GM21381 (cell line): ENCODE measurements around the gene TSPAN3.

Experiments used
- ATAC-seq: cut with Tn5 transposase; IDR thresholded peaks from one replicate; pipeline ENCODE4 v1.9.1; 2021; ENCODE audit warnings: mild to moderate bottlenecking, moderate library complexity; ENCODE audit not compliant: unreplicated experiment

The TSPAN3 gene

GRCh38 chr15:77025083-77025901 lies 45.6 kb downstream of the TSPAN3 start:
- no peak for ATAC-seq

DNA sequence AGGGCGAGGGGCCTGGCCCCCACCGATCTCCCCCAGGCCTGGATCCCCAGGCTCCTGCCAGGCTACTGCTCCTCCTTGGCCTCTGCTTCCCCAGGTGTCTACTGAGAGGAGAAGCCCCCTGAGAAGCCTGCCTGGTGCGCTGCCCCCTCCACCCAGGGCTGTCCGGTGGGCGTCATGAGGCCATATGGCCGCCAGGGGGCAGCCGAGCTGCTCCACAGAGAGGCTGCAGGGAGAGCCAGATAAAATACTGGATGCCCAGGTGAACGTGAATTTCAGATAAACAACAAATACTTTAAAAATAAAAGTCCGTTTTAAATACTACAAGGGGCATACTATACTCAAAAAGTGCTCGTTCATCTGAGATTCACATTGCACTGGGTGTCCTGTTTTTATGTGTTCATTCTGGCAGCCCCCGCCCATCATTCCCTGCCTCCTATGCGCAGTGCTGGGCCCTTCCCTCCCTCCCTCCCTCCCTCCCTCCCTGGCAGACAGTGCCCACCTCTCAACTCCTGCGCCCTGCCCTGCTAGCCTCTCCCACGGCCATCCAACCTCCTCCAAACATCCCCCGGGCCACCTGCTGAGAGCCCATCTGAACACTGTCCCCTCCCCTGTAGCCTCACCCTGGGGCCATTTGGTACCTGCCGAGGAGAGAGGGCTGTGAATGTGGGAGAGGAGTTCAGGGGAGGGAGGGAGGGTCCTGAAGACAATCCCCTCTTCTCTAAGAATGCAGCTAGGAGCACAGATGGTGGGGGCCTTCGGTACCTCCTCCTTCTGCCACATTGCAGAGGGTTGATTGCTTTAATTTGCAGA lies 46.4 kb downstream of the TSPAN3 start:
- ATAC-seq, result no peak

DNA sequence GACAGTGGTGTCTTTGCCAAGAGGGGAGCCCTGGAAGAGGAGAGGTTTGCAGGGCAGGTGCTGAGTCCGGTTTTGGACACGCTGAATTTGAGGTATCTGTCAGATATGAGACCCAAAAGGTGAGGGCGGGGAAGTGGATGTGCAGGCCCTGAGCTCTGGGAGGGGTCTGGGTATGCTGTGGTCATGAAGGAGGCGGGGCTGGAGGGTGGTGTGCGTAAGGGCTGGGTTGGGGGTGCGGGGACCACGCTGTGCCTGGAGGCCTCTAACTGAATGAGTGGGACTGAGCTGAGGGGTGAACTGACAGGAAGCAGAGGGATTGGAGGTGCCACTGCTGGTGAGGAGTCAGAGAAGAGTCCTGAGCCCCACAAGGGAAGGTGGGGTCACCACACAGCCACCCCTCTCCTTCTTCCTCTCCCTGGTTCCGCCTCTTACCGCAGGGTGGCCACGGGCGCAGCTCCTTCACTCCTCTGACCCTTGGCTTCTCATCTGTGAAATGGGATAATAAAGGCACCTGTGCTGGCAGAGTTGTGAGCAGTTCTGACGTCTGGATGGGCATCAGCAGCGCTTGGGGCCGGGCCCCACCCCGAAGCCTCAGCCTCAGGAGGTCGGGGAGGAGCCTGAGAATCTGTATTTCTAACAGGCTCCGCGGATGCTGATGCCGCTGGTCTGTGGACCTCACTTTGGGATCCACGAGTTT lies 47.2 kb downstream of the TSPAN3 start:
- ATAC-seq, result no peak

GRCh38 chr15:77022646-77023575 lies 48.0 kb downstream of the TSPAN3 start:
- no peak for ATAC-seq

DNA sequence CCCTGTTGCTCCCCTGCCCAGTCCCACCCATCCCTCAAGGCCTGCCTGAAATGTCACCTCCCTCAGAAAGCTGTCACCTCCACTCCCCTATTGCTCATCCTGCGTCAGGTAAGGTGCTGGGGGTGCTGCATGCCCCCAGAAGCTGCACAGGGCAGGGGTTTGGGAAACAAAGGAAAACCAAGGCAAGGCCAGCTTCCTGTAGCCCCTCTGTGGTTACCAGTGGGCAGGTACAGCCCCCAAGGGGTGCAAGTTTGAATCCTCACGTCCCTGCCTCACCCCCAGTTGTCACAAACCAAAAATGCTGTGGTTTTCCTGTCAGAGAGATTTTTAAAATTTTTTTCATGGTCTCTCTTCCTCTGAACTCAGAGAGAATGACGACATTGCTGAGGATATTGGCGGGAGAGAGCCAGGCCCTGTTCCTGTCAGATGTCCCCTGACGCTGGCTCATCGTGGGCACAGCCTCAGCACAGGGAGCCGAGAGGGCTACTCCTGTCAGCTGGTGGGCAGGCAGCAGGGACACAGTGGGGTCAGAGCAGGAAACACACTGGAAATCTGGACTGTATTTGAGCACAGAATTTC lies 49.0 kb downstream of the TSPAN3 start:
- ATAC-seq, result no peak

DNA sequence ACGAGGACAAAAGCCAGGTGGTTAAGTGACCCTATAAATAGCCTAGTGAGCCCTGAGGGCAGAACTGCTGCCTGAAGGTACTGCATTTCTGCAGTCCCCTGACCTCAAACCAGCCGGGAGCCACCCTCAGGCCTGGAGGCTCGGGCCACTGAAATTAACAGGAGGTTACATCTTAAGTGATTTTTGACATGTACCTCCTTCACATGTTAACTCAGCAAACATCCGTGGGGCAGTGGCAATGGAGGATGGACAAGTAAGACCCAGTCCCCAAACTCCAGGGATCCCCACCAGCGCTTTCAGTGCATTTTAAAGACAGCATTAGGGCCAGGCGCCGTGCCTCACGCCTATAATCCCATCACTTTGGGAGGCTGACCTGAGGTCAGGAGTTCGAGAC lies 49.8 kb downstream of the TSPAN3 start:
- no peak for ATAC-seq

DNA sequence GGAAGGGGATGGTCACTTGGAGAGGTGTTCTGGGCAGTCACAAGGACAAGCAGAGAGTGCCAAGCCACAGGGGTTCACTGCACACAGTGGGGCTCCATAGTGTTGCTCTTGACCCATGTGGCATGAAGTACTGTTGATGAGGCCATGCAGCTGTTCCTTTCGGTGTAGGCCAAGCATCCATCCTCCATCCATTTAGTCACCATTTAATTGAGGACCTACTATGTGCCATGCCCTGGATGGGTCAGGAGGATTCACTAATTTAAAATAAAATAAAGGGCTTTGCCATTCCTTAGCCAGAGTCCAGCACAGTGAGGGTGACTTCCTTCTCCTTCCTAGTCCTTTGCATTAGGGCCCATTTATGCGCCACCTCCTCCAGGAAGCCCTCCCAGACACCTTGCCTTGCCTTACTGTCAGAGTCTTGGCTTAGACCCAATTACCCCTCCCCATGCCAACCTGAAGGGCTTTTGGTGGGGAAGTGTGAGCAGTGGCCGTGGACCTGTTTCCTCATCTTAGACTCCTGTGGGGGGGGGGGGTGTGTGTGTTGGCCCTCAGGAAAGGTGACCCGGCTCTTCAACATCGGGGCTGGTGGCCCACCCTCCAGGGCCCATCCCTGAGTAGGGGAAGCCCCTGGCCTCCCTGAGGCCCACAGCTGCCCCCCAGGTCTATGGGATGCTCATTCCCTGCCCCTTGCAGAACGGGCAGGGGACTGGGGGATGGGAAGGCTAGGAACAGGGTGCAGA lies 50.4 kb downstream of the TSPAN3 start:
- ATAC-seq, result no peak

- no peak for ATAC-seq
Measured at GRCh38 chr15:77019521-77020331, 51.2 kb downstream of the TSPAN3 start.

DNA sequence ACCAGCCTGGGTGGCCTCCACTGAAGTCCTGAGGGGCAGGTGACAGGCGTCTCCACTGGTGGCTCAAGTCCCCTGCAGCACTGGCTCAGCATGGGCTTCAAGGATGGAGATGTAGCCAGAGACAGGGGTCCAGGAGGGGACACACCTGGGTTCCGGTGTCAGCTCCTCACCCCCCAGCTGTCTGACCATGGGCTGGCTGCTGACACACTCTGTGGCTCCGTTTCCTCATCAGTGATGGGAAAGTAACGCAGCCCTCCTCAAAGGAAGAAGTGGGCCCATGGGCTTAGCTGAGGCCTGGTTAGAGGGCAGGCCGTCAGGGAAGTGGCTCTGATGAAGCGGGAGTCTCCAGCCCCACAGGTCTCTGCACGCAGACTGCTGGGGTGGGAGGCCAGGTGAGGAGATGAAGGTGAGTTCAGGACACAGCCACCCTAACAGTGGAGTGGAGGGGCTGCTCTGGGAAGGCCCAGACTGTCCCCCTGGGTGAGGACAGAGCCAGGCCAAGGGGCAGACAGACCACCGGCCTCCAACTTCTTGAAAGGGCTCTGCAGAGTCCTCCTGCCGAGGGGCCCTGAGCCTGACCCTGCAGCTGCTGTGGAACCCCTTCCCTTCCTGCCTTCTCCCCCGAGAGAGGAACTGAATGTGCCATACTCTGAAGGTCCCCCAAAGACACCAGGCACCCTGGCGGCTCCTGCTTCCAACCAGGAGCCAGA lies 52.0 kb downstream of the TSPAN3 start:
- ATAC-seq, result no peak

GRCh38 chr15:77017761-77018720 lies 52.9 kb downstream of the TSPAN3 start:
- no peak for ATAC-seq

DNA sequence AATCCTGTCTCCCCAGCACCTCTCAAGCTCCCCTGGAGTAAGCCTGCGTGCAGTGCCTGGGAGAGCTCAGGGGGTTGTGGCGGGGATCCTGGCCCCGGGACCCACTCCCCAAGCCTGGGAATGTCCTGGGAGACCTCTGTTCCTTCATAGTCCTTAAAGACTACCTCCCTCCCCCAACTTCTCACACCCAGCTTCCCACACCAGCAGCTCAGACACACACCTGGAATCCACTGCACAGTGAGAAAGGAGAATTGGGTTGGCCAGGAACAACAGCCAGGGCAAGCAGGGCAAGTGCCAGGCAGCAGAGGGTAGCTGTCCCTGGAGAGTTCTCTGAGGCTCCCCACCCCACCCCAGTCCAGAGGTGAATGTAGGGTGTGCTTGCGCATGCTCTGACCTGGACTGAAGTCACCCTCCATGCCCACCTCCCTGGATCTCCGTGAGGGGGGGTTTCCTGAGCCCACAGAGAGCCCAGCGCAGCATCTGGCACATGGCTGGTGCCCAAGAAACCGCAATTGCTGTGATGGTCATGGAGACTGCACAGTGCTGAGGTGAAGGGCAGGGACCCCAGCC lies 53.7 kb downstream of the TSPAN3 start:
- no peak for ATAC-seq

GRCh38 chr15:77016321-77016695 lies 54.6 kb downstream of the TSPAN3 start:
- no peak for ATAC-seq

DNA sequence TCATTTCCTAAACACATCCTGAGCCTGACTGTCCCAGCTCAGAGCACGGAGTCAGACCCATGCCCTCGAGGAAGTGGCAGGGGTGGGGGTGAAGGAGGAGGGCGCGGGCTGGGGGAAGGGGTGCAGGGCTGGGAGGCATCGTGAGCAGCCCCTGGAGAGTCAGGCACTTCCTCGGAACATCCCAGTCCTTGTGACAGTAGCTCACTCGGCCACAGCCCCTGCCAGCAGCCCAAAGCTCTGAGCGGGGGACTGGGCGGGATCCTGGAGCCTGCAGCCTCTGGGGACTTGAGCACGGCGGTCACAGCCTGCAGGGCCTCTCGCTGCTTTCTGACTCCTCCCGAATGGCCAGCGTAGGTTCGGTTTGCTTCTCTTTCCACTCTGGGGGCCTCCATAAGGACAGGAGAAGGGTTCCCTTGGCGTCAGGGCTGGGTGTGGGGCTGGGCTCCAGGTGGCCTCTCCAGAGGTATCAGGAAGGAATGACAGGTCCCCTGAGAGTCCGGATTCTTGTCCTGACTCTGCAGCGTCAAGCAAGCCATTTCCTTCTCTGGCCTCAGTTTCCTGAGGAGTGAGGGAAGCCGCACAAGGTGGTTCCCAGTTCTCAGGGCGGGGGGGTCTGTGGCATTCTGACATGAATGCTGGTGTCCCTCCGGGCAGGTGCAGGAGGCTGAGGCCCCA lies 55.1 kb downstream of the TSPAN3 start:
- no peak for ATAC-seq

DNA sequence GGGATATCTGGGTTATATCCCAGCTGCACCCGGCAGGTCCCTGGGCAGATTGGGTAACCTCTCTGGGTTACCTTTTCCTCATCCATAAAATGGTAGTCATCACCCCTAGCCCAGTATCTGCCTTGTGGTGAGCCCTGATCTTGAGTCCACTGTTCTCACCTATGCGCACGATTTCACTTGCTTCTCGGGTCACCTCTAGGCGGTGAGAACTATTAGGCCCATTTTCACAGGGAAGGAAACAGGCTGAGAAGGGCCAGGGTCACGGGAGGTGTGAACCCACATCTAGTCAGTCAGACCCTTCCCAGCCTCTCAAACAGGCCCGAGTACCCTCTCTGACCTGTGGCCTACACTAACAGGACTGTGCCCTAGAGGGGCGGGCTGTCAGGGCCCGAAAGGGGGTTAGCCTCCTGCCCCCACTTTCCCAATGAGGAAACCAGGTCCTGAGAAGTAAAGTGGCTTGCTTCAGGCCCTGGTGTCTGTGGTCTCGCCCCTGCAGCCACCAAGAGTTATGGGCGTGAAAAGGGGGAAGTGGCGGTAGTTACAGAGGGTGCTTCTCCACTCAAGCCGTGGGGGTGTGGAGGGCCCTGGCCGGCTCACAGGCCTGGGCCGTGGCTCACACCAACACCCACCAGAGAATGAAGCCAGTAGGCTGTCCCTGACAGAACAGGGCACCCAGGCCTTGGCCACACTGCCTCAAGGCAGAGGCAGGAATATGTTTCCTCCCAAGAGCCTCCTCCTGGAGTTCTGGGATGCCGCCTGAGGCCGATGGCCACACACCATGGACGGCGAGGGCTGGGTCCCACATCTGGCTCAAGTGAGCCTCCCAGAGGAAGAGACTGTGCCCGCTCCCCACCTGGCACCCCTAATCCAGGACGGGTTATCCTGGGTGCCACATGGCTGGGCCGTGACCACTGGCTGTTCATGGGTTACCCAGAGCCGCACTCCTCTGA lies 56.5 kb downstream of the TSPAN3 start:
- ATAC-seq, result peak; percentile 56

DNA sequence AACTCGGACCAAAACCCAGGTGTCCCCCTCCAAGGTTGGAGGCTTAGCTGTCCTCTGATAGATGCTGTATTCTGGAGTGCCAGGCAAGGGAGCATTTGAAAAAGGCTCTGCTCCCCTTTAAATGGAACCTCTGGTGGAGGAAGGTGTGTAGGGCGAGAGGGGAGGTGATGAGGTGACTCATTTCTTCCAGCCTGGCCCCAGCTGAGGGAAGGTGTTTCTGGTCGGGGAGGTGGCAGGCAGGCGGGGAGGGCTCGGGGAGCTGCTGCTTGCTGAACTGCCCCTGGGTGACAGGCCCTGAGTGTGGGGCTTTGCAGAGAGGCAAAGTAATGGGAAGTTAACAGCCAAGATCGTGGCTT lies 57.2 kb downstream of the TSPAN3 start:
- ATAC-seq, result peak; percentile 42
